Measurements from ENCODE around the gene STARD3. TPM values are rescaled to one million over a fixed set of nuclear protein-coding genes. Genes with fewer than 3 reads are reported as not detected.

Gene STARD3
- total and polyA plus RNA-seq, 2 of the 13 experiments (the other 11 are each of a cell fraction or from before 2014, with no cell fraction given) = 34.6 to 100 TPM

DNA sequence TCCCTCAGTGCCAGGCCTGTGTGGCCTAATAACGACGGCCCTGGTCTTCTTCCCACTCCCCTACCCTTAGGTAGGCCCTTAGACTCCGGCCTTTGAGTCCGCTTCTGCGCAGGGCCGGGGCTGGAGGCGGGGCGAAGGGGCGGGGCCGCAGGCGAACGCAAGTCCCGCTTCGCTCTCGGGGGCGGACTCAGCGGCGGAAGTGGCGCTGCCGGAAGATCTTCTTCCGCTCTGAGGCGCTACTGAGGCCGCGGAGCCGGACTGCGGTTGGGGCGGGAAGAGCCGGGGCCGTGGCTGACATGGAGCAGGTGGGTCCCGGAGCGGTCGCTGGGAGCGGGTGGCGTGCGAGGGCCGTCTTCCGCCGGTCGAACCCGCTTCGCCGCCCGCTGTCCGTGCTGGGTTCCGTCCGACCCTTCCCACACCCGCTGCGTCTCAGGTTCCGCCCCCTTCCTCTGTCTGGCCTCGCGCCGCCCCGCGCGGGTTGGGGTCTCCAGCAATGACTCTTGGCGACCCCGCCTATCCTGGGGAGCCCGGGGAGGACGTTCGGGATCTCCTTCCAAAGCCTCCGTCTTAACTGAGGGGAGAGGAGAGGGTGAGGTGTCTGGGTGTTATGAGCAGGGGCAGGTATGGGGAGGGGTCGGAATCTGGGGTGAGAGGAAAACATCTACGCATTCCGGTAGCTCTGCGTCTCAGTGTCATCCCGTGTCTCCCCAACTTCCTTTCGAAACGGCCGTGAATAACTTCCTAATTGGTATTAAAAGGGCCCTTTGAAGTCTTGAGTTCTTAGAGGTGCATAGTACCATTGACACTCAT is at the start of gene STARD3 (continued):
- TF ChIP-seq ZSCAN25 (CRISPR knock-in tag; IDR thresholded peaks at IDR 0.05) (peak; percentile 74; the same call in 1 of the 2 replicates), MED13 (CRISPR knock-in tag; IDR thresholded peaks at IDR 0.05) (peak; percentile 84), MTA3 (CRISPR knock-in tag; IDR thresholded peaks at IDR 0.05) (no peak), ZBTB8A (CRISPR knock-in tag; IDR thresholded peaks at IDR 0.05; ENCODE audit: borderline replicate concordance, low read depth) (no peak), MEF2D (CRISPR knock-in tag; IDR thresholded peaks at IDR 0.05) (peak; percentile 33; the same call in 1 of the 2 replicates), CBX2 (IDR thresholded peaks at IDR 0.05; ENCODE audit: low read depth, low read length) (no peak), CBX2 (CRISPR knock-in tag; IDR thresholded peaks at IDR 0.05; ENCODE audit: low read depth) (0 out of 2 replicates have a peak, but pooled peaks have one; percentile 75), CAMTA2 (CRISPR knock-in tag; IDR thresholded peaks at IDR 0.05; ENCODE audit: borderline replicate concordance) (0 out of 2 replicates have a peak, but pooled peaks have one; percentile 74), ZNF781 (CRISPR knock-in tag; IDR thresholded peaks at IDR 0.05; ENCODE audit: borderline replicate concordance, not compliant biosample characterization) (no peak), JDP2 (CRISPR knock-in tag; IDR thresholded peaks at IDR 0.05; ENCODE audit: borderline replicate concordance) (no peak), SMARCC2 (IDR thresholded peaks at IDR 0.05) (no peak), HNRNPLL (IDR thresholded peaks at IDR 0.05; ENCODE audit: low read depth, low read length, poor library complexity, severe bottlenecking) (peak; percentile 92), SKI (IDR thresholded peaks at IDR 0.05; ENCODE audit: partially characterized antibody) (peak; percentile 22), ZNF253 (CRISPR knock-in tag; IDR thresholded peaks at IDR 0.05; ENCODE audit: borderline replicate concordance) (peak; percentile 13; the same call in 1 of the 2 replicates), CREM (IDR thresholded peaks at IDR 0.05) (peak; percentile 42), CREM (CRISPR knock-in tag; IDR thresholded peaks at IDR 0.05) (no peak), HMG20B (CRISPR knock-in tag; conservative IDR thresholded peaks at IDR 0.05) (0 out of 2 replicates have a peak, but pooled peaks have one; percentile 37), ZNF329 (CRISPR knock-in tag; IDR thresholded peaks at IDR 0.05; ENCODE audit: low read depth) (peak; percentile 65; the same call in 1 of the 2 replicates), NCOA1 (CRISPR knock-in tag; IDR thresholded peaks at IDR 0.05) (peak; percentile 79; the same call in 1 of the 2 replicates), ETV5 (CRISPR knock-in tag; IDR thresholded peaks at IDR 0.05; ENCODE audit: borderline replicate concordance) (peak; percentile 90), ZNF652 (CRISPR knock-in tag; IDR thresholded peaks at IDR 0.05; ENCODE audit: borderline replicate concordance, low read depth) (no peak), KDM6A (CRISPR knock-in tag; IDR thresholded peaks at IDR 0.05; ENCODE audit: low read depth) (no peak), ZNF619 (CRISPR knock-in tag; IDR thresholded peaks at IDR 0.05) (peak; percentile 54; the same call in 1 of the 2 replicates)
- TF ChIP-seq, protein P1, sequence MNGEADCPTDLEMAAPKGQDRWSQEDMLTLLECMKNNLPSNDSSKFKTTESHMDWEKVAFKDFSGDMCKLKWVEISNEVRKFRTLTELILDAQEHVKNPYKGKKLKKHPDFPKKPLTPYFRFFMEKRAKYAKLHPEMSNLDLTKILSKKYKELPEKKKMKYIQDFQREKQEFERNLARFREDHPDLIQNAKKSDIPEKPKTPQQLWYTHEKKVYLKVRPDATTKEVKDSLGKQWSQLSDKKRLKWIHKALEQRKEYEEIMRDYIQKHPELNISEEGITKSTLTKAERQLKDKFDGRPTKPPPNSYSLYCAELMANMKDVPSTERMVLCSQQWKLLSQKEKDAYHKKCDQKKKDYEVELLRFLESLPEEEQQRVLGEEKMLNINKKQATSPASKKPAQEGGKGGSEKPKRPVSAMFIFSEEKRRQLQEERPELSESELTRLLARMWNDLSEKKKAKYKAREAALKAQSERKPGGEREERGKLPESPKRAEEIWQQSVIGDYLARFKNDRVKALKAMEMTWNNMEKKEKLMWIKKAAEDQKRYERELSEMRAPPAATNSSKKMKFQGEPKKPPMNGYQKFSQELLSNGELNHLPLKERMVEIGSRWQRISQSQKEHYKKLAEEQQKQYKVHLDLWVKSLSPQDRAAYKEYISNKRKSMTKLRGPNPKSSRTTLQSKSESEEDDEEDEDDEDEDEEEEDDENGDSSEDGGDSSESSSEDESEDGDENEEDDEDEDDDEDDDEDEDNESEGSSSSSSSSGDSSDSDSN (CRISPR knock-in tag; IDR thresholded peaks at IDR 0.05) = peak; percentile 86

Data from HepG2 (cell line).